Fibroblast of skin of abdomen (primary cell): Measurements from ENCODE around the gene SMURF1.
A peak's percentile ranks its signal among the peaks of the same experiment; 100 is the strongest.
"Not testable (repeated sequence)": the region's sequence is repeated elsewhere in the genome, so short reads cannot be mapped to it uniquely, and the experiment has no call there.

Experiments
- DNase-seq: peaks from one replicate; pipeline ENCODE4 v3.0.0-alpha.2; 2013

Gene SMURF1

GRCh38 chr7:99046722-99047121 lies 97.2 kb downstream of the SMURF1 start:
- no peak for DNase-seq

DNA sequence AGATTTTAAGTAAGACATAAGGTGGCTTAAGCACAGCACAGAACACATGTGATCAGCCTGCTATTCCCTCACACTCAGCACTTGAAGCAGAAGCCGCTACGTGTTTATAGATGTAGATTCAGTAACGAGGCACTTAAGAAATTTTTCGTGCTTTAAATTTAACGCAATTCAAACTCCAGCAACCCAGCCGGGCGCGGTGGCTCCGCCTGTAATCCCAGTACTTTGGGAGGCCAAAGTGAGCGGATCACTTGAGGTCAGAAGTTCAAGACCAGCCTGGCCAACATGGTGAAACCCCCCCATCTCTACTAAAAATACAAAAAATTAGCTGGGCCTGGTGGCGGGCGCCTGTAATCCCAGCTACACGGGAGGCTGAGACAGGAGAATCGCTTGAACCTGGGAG lies 97.6 kb downstream of the SMURF1 start:
- not testable (repeated sequence) for DNase-seq

GRCh38 chr7:99044858-99045257 lies 99.0 kb downstream of the SMURF1 start:
- not testable (repeated sequence) for DNase-seq

- DNase-seq = peak; percentile 40
Measured at GRCh38 chr7:99042957-99043356, 101.0 kb downstream of the SMURF1 start.

- no peak for DNase-seq
Measured at GRCh38 chr7:99041526-99041925, 102.4 kb downstream of the SMURF1 start.

DNA sequence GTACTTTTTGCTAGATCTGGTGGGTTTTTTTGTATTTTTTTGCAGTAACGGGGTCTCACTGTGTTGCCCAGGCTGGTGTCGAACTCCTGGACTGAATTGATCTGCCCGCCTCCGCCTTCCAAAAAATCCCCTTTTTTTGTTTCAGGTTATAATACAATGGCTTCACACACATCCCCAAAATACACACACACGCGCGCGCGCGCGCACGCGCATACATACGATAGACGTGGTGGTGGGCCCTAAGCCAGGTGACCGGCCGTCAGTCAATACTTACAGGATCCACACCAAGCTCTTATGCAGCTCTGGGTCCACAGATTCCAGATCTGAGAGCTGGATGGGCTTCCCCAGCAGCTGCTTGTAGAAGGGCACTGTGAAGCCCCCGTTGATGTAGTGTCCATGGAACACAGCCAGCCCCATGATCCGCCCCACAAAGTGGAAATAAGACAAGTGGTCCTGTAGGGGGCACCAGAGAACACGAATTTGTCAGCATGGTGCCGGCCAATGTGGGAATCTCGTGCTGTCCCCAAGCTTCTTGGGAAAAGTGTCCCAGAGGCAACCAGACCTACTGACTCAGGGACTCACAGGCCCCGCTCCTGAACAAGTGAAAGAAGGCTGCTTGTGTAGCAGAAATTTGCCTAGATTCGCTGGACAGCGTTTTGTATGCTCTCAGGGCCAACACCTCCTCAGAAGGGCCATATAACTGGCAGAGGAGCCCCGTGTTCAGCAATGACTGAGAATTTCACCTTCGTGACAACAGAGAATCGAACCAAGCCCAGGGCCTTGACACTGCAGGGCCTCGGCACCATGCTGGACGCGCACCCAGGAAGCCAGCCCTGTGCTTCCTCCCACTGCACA lies 103.6 kb downstream of the SMURF1 start:
- peak; percentile 79 for DNase-seq

- DNase-seq = no peak
Measured at GRCh38 chr7:99039384-99039891, 104.5 kb downstream of the SMURF1 start.

DNA sequence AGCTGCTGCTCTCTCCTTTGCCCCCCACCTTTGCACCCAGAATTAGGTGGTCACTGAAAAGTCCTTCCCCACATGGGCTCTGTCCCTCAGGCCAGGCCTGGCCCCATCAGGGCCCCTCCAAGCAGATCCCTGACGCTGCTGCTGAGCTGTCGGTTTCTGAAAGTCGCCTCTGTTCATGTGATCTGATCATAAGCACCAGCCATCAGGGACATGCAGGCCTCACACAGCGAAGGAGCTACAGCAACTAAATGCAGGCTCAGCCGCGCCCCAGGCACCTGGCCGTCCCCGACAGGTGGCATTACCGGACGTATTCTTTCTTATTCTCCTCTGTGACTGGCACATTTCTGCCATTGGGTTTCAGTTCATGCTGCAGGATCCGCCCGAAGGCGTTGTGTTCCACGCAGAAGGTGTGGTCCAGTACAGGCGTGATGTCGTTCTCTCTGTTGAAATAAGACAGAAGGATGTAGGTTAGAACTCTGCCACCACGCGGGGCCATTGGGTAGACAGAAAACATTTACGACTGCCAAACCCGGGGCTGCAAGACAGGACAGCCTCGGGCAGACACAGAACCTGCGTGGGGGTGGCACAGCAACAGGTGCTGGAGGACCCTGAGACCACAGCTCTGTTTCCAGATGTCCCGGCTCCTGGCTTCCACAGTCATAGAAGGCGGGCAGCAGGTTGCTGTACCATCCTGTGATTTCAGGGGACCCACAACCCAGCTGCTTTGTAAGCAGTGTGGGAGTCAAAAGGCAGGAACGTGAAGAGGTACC lies 105.6 kb downstream of the SMURF1 start:
- no peak for DNase-seq

- no peak for DNase-seq
Measured at GRCh38 chr7:99037327-99037940, 106.5 kb downstream of the SMURF1 start.

DNA sequence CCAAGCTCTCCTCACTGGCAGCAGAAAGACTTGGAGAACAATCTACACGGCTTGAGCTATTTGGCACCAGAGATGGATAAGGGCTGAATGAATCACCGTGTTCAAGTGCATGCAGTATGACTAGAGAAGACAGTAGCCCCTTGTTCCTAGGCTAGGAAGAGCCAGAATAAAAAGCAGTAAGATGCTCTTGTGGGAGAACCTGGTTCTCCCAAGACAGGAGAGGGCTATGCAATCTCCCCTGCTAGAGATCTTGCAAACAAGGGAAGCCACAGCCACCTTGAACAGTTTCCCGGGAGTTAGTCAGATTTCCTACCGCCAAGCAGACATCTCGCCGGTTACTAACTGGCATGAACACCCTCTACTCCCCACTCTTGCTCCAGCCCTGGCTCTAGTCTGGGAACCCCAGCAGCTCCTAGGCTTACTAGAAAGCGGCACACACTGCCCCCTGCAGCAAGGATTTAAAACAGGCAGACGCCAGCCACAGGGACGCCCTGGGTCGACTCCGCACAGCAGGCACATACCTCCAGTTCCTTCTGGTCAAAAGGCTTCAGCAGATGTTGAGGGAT lies 107.3 kb downstream of the SMURF1 start:
- DNase-seq = peak; percentile 43

DNA sequence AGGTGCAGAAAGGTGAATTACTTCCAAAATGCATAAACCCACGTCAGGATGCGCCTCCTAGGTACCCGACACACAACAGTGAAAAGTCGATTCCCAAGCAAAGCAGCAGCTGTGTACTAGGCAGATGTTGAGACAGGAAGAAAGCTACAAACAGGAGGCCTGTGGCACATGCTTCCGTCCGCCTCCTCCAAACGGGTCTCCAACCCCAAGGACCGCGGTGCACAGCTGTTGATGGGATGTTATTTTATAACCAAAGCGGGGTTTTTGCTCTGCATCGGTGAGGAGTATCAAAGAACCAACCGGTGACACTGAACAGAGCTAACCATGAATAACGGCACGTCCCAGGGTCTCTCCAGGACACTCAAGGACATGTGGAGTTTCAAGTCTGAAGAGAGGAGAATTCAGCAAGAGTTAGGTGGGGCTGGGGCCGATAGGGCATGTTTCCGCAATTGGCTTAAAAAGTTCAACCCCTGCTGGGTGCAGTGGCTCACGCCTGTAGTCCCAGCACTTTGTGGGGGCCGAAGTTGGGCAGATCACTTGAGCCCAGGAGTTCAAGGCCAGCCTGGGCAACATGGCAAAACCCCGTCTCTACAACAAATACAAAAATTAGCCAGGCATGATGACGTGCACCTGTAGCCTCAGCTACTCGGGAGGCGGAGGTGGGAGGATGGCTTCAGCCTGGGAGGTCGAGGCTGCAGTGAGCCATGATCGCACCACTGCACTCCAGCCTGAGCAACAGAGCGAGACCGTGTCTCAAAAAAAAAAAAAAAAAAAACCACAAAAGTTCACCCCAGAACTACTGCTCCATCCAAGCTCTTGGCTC lies 108.0 kb downstream of the SMURF1 start:
- no peak for DNase-seq

DNA sequence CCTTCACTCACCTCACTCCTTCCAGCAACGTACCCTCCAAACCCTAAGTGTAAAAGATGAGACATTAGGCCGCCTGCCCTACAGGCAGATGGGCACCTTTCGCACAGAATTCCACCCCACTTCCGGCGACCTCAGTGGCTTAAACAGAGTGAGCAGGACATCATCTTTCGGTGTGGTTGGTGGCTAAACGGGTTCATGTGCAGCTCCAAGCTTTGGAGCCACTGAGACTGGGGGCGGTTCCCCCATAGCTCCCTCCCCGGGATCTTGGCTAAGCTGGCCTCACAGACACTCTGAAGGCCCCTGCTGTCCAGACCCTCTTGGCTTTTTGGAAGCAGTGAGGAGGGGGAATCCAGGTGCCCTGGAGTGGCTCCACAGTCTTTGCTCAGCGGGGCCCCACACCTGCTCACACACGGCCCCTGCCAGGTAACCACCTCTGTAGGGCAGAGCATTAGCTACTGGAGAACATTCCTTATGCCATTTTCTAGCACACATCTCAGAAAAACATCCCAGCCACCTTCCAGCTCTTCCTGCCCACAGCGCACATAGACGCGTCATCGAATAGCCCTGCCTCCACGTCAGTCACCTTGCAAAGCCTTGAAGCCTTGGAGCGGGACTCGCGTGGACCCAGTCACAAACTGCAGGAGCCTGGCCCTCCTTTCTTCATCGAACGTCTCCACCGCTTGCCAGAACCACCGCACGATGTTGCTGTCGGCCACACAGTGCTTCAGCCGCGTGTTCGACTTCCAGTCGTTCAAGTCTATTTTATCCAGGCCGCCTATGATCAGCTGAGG lies 108.8 kb downstream of the SMURF1 start:
- DNase-seq = no peak

DNA sequence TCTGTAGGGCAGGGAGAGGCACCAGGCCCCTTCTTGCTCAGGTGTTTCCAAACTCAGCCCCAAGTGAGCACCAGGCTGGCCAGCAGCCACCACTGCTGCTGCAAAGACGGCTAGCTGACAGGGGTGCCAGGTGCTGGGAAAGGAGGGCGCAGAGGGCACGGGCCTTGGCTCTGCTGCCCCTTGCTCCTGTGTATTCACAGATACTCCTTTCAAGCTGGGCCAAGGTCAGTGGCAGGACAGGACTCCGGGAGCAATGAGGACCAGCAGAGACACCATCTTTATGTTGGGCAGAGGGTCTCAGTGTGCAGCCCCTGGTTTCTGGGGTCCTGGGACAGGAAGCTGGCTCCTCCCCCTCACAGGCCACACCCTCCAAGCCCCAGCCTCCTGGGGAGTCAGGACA lies 110.1 kb downstream of the SMURF1 start:
- DNase-seq = no peak

DNA sequence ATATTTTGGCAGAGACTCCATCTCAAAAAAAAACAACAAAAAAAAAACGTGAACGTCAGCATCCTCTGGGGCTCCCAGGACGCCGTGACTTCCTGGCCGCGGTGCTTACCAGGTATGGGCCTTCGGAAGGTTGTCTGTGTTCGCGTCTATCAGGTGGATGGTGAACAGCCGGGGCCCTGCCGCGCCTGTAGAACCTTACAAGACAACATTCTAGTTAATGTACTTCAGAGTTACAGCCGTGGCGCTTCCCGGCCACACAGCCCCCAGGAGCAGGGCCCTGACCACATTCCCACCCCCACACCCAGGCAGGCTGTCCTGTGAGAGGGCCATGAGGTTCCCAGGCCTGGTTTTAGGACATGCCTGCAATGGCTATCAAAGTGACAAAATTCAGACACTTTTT lies 111.0 kb downstream of the SMURF1 start:
- no peak for DNase-seq

DNA sequence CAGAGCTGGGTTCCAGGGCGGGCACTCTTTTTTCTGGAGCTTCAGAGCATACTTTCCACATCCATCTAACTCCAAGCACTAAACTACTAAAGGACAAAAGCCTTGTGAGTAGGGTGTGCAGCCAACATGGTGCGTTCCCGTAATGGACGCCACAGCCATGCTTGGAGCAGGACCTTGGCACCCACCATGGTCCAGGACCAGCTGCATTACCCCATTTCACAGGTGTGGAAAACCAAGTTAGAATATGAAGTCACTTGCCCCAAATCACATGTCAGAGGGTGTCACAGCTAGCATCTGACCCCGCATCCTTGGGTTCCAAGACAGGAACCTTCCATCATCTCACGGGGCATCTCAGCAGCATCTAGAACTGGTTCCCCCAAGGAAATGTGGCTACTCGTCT lies 112.4 kb downstream of the SMURF1 start:
- DNase-seq = no peak

DNA sequence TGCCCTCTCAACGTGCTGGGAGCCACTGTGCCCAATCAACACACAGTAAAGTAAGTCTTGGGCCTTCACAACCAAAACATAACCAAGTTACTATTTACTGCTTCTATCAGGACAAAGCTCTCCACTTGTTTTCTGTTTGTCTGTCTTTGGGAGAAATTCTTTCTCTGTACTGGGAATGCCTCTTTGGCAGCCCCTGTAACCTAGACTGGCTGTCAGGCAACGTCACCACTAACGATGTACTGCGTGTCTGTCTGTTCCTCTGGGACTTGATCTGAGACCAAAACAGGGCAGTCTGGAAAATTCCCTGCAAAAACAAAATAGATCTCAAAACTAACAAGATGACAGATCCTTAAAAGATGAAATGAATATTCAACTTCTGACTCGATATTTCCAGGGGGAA lies 113.0 kb downstream of the SMURF1 start:
- no peak for DNase-seq

DNA sequence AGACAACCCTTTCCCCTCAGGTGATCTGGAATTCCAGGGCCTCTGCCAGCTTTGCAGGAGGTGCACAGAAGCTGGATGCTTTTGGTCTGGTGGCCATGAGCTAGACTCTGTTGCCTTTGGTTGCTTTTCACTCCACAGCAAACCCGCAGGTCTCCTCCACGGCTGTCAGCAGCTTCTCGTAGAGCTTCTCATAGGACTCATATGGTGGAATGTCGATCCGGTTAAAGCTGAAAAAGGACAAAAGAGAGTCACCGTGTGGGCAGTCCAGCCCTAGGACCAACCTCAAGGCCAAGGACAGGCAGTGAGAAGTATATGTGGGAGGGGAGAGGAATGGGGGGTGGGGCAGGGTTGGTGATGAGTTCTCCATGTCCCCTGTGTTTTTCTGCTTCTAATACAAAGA lies 113.5 kb downstream of the SMURF1 start:
- DNase-seq = no peak

DNA sequence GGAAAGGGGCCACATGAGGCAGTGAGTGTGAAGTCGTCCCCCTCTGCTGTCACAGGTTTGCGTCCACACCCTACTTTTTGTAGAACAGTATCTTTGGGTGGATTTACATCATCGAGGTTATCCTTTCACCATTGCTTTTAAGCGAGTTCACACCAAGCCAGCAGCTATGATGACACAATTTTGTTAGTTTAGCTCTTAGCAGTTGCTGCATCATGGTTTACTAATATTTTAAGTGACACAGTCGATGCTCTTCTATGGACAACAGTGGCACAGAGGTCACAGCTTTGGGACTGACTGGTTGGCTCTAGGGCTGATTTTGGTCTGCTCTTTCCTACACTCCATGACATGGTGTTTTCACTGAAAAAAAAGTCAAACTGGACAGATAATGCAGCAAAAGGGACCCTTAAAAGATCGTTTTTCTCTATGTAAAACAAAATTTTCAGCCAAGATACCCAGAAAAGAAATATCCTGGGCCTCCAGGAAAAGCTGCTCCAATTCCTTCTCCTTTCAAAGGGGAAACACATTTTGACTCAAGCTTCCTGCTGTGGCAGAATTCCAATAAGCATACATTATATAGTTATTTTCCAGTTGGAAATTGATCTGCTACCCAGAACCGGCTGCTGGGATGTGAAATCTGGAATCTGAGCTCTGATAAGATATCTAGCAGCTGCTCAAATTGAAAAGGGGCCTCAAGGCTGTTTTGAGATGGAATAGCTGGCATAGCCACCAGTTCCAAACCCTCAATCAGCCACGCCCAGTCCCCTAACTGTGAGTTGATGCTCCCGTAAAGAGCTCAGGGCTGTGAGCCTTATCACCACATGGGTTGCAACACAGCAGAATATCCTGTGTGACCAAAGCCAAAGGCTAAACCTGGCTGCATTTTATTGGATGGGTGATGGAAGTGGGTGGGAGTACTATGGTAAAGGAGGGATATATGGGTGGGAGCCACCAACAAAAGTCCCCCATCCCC lies 114.2 kb downstream of the SMURF1 start:
- no peak for DNase-seq

GRCh38 chr7:99028261-99028973 lies 115.5 kb downstream of the SMURF1 start:
- no peak for DNase-seq
